ENCODE measurements around the gene SLC39A11. TPM values are rescaled to one million over a fixed set of nuclear protein-coding genes. Genes with fewer than 3 reads are reported as not detected.

The SLC39A11 gene
- total and polyA plus RNA-seq, 2 of the 13 experiments (the other 11 are each of a cell fraction or from before 2014, with no cell fraction given) = 17.2 to 31.5 TPM

DNA sequence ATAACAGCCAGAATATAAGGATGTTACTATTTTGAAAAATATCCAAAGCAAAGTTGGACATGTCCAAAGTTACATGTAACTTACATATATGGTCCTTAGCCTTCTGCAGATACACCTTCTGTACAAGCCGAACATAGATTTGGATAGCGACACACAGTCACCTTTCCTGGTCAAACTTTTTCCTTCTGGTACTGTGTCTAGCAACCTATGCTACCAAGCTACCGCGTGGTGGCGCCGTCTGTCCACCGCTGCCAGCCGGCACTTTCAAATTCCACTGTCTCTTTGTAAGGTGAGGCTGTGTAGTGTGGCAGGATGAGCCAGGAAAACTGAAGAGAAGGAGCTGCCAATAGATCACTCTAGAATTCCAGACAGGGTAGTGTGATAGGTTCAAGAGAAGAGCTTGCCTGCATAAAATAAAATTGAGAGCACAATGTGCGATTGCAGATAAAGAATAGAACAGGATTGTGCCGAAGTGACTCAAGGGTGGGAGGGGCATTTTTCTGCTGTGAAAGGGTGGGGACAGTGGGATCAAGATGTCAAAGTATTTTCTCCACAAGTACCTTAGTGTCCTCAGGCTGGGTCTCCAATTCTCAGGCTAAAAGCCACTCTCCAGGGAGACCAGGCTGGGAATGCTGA lies 366.9 kb downstream of the SLC39A11 start (continued):
- TF ChIP-seq, protein P1, sequence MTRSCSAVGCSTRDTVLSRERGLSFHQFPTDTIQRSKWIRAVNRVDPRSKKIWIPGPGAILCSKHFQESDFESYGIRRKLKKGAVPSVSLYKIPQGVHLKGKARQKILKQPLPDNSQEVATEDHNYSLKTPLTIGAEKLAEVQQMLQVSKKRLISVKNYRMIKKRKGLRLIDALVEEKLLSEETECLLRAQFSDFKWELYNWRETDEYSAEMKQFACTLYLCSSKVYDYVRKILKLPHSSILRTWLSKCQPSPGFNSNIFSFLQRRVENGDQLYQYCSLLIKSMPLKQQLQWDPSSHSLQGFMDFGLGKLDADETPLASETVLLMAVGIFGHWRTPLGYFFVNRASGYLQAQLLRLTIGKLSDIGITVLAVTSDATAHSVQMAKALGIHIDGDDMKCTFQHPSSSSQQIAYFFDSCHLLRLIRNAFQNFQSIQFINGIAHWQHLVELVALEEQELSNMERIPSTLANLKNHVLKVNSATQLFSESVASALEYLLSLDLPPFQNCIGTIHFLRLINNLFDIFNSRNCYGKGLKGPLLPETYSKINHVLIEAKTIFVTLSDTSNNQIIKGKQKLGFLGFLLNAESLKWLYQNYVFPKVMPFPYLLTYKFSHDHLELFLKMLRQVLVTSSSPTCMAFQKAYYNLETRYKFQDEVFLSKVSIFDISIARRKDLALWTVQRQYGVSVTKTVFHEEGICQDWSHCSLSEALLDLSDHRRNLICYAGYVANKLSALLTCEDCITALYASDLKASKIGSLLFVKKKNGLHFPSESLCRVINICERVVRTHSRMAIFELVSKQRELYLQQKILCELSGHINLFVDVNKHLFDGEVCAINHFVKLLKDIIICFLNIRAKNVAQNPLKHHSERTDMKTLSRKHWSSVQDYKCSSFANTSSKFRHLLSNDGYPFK (CRISPR knock-in tag; IDR thresholded peaks at IDR 0.05; ENCODE audit: borderline replicate concordance) = no peak
- TF ChIP-seq, protein P2, sequence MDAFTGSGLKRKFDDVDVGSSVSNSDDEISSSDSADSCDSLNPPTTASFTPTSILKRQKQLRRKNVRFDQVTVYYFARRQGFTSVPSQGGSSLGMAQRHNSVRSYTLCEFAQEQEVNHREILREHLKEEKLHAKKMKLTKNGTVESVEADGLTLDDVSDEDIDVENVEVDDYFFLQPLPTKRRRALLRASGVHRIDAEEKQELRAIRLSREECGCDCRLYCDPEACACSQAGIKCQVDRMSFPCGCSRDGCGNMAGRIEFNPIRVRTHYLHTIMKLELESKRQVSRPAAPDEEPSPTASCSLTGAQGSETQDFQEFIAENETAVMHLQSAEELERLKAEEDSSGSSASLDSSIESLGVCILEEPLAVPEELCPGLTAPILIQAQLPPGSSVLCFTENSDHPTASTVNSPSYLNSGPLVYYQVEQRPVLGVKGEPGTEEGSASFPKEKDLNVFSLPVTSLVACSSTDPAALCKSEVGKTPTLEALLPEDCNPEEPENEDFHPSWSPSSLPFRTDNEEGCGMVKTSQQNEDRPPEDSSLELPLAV (CRISPR knock-in tag; conservative IDR thresholded peaks at IDR 0.05; ENCODE audit: low read depth) = no peak
- TF ChIP-seq ZNF570 (CRISPR knock-in tag; IDR thresholded peaks at IDR 0.05; ENCODE audit: borderline replicate concordance) (no peak), ZNF180 (CRISPR knock-in tag; IDR thresholded peaks at IDR 0.05; ENCODE audit: borderline replicate concordance, low read depth) (no peak), ZNF333 (CRISPR knock-in tag; IDR thresholded peaks at IDR 0.05; ENCODE audit: borderline replicate concordance) (no peak), ETV5 (CRISPR knock-in tag; IDR thresholded peaks at IDR 0.05; ENCODE audit: borderline replicate concordance) (0 out of 2 replicates have a peak, but pooled peaks have one; percentile 10), ZFP37 (CRISPR knock-in tag; IDR thresholded peaks at IDR 0.05; ENCODE audit: borderline replicate concordance) (no peak), NFYB (CRISPR knock-in tag; IDR thresholded peaks at IDR 0.05) (no peak), ZNF670 (CRISPR knock-in tag; IDR thresholded peaks at IDR 0.05; ENCODE audit: borderline replicate concordance) (no peak), ZNF891 (CRISPR knock-in tag; IDR thresholded peaks at IDR 0.05) (no peak), ZNF678 (CRISPR knock-in tag; IDR thresholded peaks at IDR 0.05) (no peak), NR2F6 (IDR thresholded peaks at IDR 0.05) (no peak), NR2F6 (CRISPR knock-in tag; IDR thresholded peaks at IDR 0.05) (peak; percentile 44; the same call in 1 of the 2 replicates), DNMT1 (CRISPR knock-in tag; IDR thresholded peaks at IDR 0.05) (no peak), ZNF3 (CRISPR knock-in tag; IDR thresholded peaks at IDR 0.05) (no peak), MZF1 (CRISPR knock-in tag; IDR thresholded peaks at IDR 0.05; ENCODE audit: borderline replicate concordance) (no peak), MED1 (CRISPR knock-in tag; IDR thresholded peaks at IDR 0.05) (peak; percentile 38; the same call in 1 of the 2 replicates), TEAD2 (CRISPR knock-in tag; IDR thresholded peaks at IDR 0.05) (no peak), ZBTB20 (CRISPR knock-in tag; IDR thresholded peaks at IDR 0.05; ENCODE audit: borderline replicate concordance, low read depth) (0 out of 2 replicates have a peak, but pooled peaks have one; percentile 23), PHF8 (CRISPR knock-in tag; IDR thresholded peaks at IDR 0.05) (peak; percentile 35; the same call in 1 of the 2 replicates), KMT2B (CRISPR knock-in tag; IDR thresholded peaks at IDR 0.05) (0 out of 2 replicates have a peak, but pooled peaks have one; percentile 43), RFX3 (CRISPR knock-in tag; IDR thresholded peaks at IDR 0.05) (0 out of 2 replicates have a peak, but pooled peaks have one; percentile 11)
- TF ChIP-seq, protein P3, sequence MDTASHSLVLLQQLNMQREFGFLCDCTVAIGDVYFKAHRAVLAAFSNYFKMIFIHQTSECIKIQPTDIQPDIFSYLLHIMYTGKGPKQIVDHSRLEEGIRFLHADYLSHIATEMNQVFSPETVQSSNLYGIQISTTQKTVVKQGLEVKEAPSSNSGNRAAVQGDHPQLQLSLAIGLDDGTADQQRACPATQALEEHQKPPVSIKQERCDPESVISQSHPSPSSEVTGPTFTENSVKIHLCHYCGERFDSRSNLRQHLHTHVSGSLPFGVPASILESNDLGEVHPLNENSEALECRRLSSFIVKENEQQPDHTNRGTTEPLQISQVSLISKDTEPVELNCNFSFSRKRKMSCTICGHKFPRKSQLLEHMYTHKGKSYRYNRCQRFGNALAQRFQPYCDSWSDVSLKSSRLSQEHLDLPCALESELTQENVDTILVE (CRISPR knock-in tag; IDR thresholded peaks at IDR 0.05) = peak; percentile 74; the same call in 1 of the 2 replicates
- TF ChIP-seq, protein P4, sequence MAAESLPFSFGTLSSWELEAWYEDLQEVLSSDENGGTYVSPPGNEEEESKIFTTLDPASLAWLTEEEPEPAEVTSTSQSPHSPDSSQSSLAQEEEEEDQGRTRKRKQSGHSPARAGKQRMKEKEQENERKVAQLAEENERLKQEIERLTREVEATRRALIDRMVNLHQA (CRISPR knock-in tag; IDR thresholded peaks at IDR 0.05) = no peak
- TF ChIP-seq, protein P5, sequence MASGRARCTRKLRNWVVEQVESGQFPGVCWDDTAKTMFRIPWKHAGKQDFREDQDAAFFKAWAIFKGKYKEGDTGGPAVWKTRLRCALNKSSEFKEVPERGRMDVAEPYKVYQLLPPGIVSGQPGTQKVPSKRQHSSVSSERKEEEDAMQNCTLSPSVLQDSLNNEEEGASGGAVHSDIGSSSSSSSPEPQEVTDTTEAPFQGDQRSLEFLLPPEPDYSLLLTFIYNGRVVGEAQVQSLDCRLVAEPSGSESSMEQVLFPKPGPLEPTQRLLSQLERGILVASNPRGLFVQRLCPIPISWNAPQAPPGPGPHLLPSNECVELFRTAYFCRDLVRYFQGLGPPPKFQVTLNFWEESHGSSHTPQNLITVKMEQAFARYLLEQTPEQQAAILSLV (CRISPR knock-in tag; IDR thresholded peaks at IDR 0.05; ENCODE audit: borderline replicate concordance) = no peak

All from HepG2 (cell line).